ENCODE results near the gene EIF4G3. TPM values are rescaled to one million over a fixed set of nuclear protein-coding genes. Genes with fewer than 3 reads are reported as not detected.

EIF4G3 gene
- total and polyA plus RNA-seq, 9 of the 15 experiments (the other 6 are each of a cell fraction or from before 2014, with no cell fraction given) = 6.7 to 40.5 (median 32.1) TPM

DNA sequence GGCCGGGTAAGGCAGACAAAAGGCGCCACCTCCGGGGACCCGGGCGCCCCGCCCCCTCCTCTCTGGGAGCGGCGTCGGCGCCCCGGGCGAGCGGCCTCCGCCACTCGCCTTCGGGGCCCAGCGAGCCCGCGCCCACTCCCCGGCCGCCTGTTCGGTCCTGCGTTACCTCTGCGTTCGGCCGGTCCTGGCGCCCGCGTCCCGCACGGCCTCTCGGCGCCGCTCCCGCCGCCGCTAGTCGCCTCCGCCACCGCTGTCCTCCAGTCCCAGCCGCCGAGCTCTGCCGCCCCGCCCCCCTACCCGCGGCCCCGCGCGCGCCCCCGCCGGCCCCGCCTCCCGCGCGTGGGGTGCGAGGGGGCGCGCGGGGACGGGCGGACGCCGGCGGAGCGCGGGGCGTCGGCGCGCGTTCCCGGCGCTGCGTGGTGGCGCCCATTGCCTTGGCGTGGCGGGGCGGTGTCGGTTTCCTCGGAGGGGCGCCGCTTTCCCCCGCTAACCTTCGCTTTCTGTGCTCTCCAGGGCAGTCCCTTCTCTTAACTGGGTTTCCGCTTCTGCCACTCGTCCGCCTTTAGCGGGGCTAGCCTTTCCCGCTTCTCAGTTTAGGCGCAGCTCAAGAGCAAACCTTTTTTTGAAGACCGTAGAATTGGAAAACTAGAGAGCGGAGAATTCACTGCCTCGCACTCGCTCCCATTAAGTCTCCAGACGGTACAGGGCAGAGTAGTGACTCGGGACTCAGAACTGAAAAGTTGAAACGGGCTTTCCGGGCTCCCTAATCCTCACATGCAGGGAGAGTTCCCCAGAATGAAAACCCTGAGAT, 389.5 kb downstream of the EIF4G3 start, which contains the start of gene HP1BP3 (continued):
- TF ChIP-seq, protein P1, sequence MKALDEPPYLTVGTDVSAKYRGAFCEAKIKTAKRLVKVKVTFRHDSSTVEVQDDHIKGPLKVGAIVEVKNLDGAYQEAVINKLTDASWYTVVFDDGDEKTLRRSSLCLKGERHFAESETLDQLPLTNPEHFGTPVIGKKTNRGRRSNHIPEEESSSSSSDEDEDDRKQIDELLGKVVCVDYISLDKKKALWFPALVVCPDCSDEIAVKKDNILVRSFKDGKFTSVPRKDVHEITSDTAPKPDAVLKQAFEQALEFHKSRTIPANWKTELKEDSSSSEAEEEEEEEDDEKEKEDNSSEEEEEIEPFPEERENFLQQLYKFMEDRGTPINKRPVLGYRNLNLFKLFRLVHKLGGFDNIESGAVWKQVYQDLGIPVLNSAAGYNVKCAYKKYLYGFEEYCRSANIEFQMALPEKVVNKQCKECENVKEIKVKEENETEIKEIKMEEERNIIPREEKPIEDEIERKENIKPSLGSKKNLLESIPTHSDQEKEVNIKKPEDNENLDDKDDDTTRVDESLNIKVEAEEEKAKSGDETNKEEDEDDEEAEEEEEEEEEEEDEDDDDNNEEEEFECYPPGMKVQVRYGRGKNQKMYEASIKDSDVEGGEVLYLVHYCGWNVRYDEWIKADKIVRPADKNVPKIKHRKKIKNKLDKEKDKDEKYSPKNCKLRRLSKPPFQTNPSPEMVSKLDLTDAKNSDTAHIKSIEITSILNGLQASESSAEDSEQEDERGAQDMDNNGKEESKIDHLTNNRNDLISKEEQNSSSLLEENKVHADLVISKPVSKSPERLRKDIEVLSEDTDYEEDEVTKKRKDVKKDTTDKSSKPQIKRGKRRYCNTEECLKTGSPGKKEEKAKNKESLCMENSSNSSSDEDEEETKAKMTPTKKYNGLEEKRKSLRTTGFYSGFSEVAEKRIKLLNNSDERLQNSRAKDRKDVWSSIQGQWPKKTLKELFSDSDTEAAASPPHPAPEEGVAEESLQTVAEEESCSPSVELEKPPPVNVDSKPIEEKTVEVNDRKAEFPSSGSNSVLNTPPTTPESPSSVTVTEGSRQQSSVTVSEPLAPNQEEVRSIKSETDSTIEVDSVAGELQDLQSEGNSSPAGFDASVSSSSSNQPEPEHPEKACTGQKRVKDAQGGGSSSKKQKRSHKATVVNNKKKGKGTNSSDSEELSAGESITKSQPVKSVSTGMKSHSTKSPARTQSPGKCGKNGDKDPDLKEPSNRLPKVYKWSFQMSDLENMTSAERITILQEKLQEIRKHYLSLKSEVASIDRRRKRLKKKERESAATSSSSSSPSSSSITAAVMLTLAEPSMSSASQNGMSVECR (CRISPR knock-in tag; IDR thresholded peaks at IDR 0.05) = peak; percentile 39; the same call in 1 of the 2 replicates
- TF ChIP-seq SAFB (IDR thresholded peaks at IDR 0.05; ENCODE audit: borderline replicate concordance, low read depth, low read length) = peak; percentile 95
- no peak for TF ChIP-seq ZNF551 (CRISPR knock-in tag; IDR thresholded peaks at IDR 0.05)
- no peak for TF ChIP-seq MLX (CRISPR knock-in tag; conservative IDR thresholded peaks at IDR 0.05)
- TF ChIP-seq SMARCE1 (IDR thresholded peaks at IDR 0.05) = 0 out of 2 replicates have a peak, but pooled peaks have one; percentile 36
- TF ChIP-seq CCAR2 (IDR thresholded peaks at IDR 0.05; ENCODE audit: low read depth, low read length) = no peak
- TF ChIP-seq FOXA3 (CRISPR knock-in tag; conservative IDR thresholded peaks at IDR 0.05 in 1 of 2, IDR thresholded peaks at IDR 0.05 in 1 of 2) = 0 out of 4 replicates have a peak, but pooled peaks have one; percentile 14 to 63
- peak; percentile 76; the same call in 1 of the 2 replicates for TF ChIP-seq CBX1 (IDR thresholded peaks at IDR 0.05; ENCODE audit: low read depth)
- TF ChIP-seq, protein P2, sequence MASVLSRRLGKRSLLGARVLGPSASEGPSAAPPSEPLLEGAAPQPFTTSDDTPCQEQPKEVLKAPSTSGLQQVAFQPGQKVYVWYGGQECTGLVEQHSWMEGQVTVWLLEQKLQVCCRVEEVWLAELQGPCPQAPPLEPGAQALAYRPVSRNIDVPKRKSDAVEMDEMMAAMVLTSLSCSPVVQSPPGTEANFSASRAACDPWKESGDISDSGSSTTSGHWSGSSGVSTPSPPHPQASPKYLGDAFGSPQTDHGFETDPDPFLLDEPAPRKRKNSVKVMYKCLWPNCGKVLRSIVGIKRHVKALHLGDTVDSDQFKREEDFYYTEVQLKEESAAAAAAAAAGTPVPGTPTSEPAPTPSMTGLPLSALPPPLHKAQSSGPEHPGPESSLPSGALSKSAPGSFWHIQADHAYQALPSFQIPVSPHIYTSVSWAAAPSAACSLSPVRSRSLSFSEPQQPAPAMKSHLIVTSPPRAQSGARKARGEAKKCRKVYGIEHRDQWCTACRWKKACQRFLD (CRISPR knock-in tag; IDR thresholded peaks at IDR 0.05) = peak; percentile 98
- TF ChIP-seq NCOA2 (IDR thresholded peaks at IDR 0.05; ENCODE audit: partially characterized antibody in 2 of 2) = no peak
- peak; percentile 35; the same call in 1 of the 2 replicates for TF ChIP-seq NFIC (IDR thresholded peaks at IDR 0.05)
- TF ChIP-seq ZEB2 (IDR thresholded peaks at IDR 0.05) = no peak
- no peak for TF ChIP-seq SNRNP70 (optimal IDR thresholded peaks at IDR 0.05; ENCODE audit: low read depth, low read length)
- peak; percentile 71 for TF ChIP-seq POLR2B (IDR thresholded peaks at IDR 0.05; ENCODE audit: low read depth, partially characterized antibody)
- TF ChIP-seq SMAD1 (IDR thresholded peaks at IDR 0.05; ENCODE audit: low read depth, low read length, partially characterized antibody) = peak; percentile 33
- TF ChIP-seq, protein P3, sequence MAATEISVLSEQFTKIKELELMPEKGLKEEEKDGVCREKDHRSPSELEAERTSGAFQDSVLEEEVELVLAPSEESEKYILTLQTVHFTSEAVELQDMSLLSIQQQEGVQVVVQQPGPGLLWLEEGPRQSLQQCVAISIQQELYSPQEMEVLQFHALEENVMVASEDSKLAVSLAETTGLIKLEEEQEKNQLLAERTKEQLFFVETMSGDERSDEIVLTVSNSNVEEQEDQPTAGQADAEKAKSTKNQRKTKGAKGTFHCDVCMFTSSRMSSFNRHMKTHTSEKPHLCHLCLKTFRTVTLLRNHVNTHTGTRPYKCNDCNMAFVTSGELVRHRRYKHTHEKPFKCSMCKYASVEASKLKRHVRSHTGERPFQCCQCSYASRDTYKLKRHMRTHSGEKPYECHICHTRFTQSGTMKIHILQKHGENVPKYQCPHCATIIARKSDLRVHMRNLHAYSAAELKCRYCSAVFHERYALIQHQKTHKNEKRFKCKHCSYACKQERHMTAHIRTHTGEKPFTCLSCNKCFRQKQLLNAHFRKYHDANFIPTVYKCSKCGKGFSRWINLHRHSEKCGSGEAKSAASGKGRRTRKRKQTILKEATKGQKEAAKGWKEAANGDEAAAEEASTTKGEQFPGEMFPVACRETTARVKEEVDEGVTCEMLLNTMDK (IDR thresholded peaks at IDR 0.05; ENCODE audit: borderline replicate concordance, insufficient read depth, low read depth, low read length, poor library complexity, severe bottlenecking) = peak; percentile 14
- TF ChIP-seq ZBED1 (IDR thresholded peaks at IDR 0.05) = 0 out of 2 replicates have a peak, but pooled peaks have one; percentile 14
- TF ChIP-seq POLR2G (IDR thresholded peaks at IDR 0.05; ENCODE audit: low read depth, low read length) = peak; percentile 85
- no peak for TF ChIP-seq ARID1B (IDR thresholded peaks at IDR 0.05)

All from K562 (cell line).